GM12878 (cell line): ENCODE data around the gene REXO2. TPM values are rescaled to one million over a fixed set of nuclear protein-coding genes. Genes with fewer than 3 reads are reported as not detected.

Experiments
- ATAC-seq: fragments of 200-7000 bp; cut with Tn5 transposase; 3 replicates; pipeline ENCODE4 v1.9.1; 2020; ENCODE audit warnings: mild to moderate bottlenecking, moderate library complexity
- BruUV-seq: library from RNA; stranded (reverse); fragments of 400-500 nt; replicated peaks from 2 replicates; lab custom pipeline; 2021; lab: Mats Ljungman, UMichigan
- CTCF ChIA-PET: fragments of 300-600 bp; sonication (Branson Sonifier 250); formaldehyde crosslinking; extraction: SDS; loops from one replicate; lab custom pipeline; 2021; ENCODE audit warnings: inconsistent platforms; lab: Yijun Ruan, JAX
- POLR2A ChIA-PET: fragments of 350-600 bp; formaldehyde crosslinking; extraction: SDS; loops from one replicate; lab custom pipeline; 2021; ENCODE audit warnings: inconsistent platforms; lab: Charles Lee
- RAD21 ChIA-PET: fragments of 300-600 bp; sonication (Branson Sonifier 250); formaldehyde crosslinking; loops from one replicate; lab custom pipeline; 2023; ENCODE audit warnings: antibody characterized with exemption; ENCODE audit not compliant: unreplicated experiment; lab: Charles Lee
- SMC1A ChIA-PET: fragments of 300-600 bp; sonication (Branson Sonifier 250); formaldehyde crosslinking; loops from one replicate; lab custom pipeline; 2023; ENCODE audit not compliant: unreplicated experiment, uncharacterized antibody; lab: Charles Lee
- DNase-seq: peaks from one replicate; pipeline ENCODE4 v3.0.0-alpha.2; 2011; ENCODE audit warnings: low read depth, low spot score
- FAIRE-seq: peaks from 3 replicates; lab custom pipeline; 2011; peaks lifted over from hg19 to GRCh38; lab: Jason Lieb, UNC
- H2AFZ ChIP-seq: 2 replicates; pipeline ENCODE4 v1.6.0; 2011; ENCODE audit warnings: low read depth, low read length, control low read depth; ENCODE audit not compliant: control insufficient read depth
- H3K27ac ChIP-seq: 2 replicates; pipeline ENCODE4 v1.5.1; 2011; ENCODE audit warnings: control low read depth; ENCODE audit not compliant: control insufficient read depth, insufficient read depth
- H3K27me3 ChIP-seq, 2 experiments: replicated peaks in 1 of 2; 2 replicates each; pipeline versions ENCODE4 v1.6.0 to v1.6.1; 2011; ENCODE audit warnings: low read length in 1 of 2; ENCODE audit not compliant: control insufficient read depth in 2 of 2, insufficient read depth in 2 of 2
- H3K36me3 ChIP-seq, 2 experiments: 2 replicates each; pipeline ENCODE4 v1.5.1; 2011; ENCODE audit warnings: low read length in 1 of 2; ENCODE audit not compliant: control insufficient read depth in 2 of 2, insufficient read depth in 2 of 2
- H3K4me1 ChIP-seq: 2 replicates; pipeline ENCODE4 v1.6.1; 2011; ENCODE audit warnings: mild to moderate bottlenecking, low read length, moderate library complexity, mixed read lengths; ENCODE audit not compliant: control insufficient read depth, insufficient read depth
- H3K4me2 ChIP-seq: 2 replicates; pipeline ENCODE4 v1.6.0; 2011; ENCODE audit warnings: control low read depth; ENCODE audit not compliant: control insufficient read depth, insufficient read depth
- H3K4me3 ChIP-seq: fragments of 200-600 bp; sonication (generic); 2 replicates; pipeline ENCODE4 v1.5.1; 2016
- H3K79me2 ChIP-seq: 2 replicates; pipeline ENCODE4 v1.6.0; 2011; ENCODE audit warnings: low read length; ENCODE audit not compliant: control insufficient read depth, insufficient read depth
- H3K9ac ChIP-seq: 2 replicates; pipeline ENCODE4 v1.8.0; 2011; ENCODE audit warnings: low read length, control low read depth, mixed read lengths; ENCODE audit not compliant: control insufficient read depth, insufficient read depth
- H3K9me3 ChIP-seq: replicated peaks from 3 replicates; pipeline ENCODE4 v1.5.1; 2011; ENCODE audit warnings: mild to moderate bottlenecking, low read length; ENCODE audit not compliant: control insufficient read depth, insufficient read depth
- H4K20me1 ChIP-seq: 2 replicates; pipeline ENCODE4 v1.6.0; 2011; ENCODE audit not compliant: control insufficient read depth, insufficient read depth
- BACH1 ChIP-seq: fragments of 450-650 bp; IDR thresholded peaks from 2 replicates; pipeline ENCODE4 v1.6.1; 2017; ENCODE audit warnings: mild to moderate bottlenecking, borderline replicate concordance
- CBX3 ChIP-seq: fragments of 200-600 bp; sonication (generic); IDR thresholded peaks from 2 replicates; pipeline ENCODE4 v1.6.1; 2016; ENCODE audit warnings: low read depth, borderline replicate concordance
- CBX5 ChIP-seq: sonication (generic); IDR thresholded peaks from 2 replicates; pipeline ENCODE4 v1.6.1; 2016; ENCODE audit warnings: low read depth, moderate library complexity, mild to moderate bottlenecking, inconsistent platforms
- FOXM1 ChIP-seq: IDR thresholded peaks from 2 replicates; pipeline ENCODE4 v1.6.1; 2012; ENCODE audit warnings: low read depth, mild to moderate bottlenecking, inconsistent platforms, low read length, moderate library complexity
- HDAC2 ChIP-seq: fragments of 200-600 bp; sonication (generic); IDR thresholded peaks from 2 replicates; pipeline ENCODE4 v1.6.1; 2017
- LARP7 ChIP-seq: fragments of 450-650 bp; IDR thresholded peaks from 2 replicates; pipeline ENCODE4 v1.6.1; 2017; ENCODE audit warnings: mild to moderate bottlenecking
- MEF2A ChIP-seq: IDR thresholded peaks from 2 replicates; pipeline ENCODE4 v1.6.1; 2011; ENCODE audit warnings: low read depth, mild to moderate bottlenecking, low read length, moderate library complexity; ENCODE audit not compliant: insufficient read depth
- MTA2 ChIP-seq: fragments of 450-650 bp; IDR thresholded peaks from 2 replicates; pipeline ENCODE4 v1.6.1; 2016; ENCODE audit warnings: low read depth, mild to moderate bottlenecking, moderate library complexity
- MYC ChIP-seq: IDR thresholded peaks from 2 replicates; pipeline ENCODE4 v1.6.1; 2011; ENCODE audit warnings: mild to moderate bottlenecking, low read length, moderate library complexity, inconsistent platforms; ENCODE audit not compliant: insufficient read depth, insufficient replicate concordance, insufficient read length, severe bottlenecking
- PAX5 ChIP-seq: IDR thresholded peaks from 2 replicates; pipeline ENCODE4 v1.6.1; 2011; ENCODE audit warnings: low read depth, low read length, borderline replicate concordance
- PML ChIP-seq: IDR thresholded peaks from 2 replicates; pipeline ENCODE4 v1.6.1; 2012; ENCODE audit warnings: low read length, inconsistent platforms
- PRDM15 ChIP-seq: fragments of 450-650 bp; formaldehyde crosslinking; IDR thresholded peaks from 2 replicates; pipeline ENCODE4 v1.4.0; 2020; ENCODE audit warnings: mild to moderate bottlenecking, moderate library complexity
- RFX5 ChIP-seq: IDR thresholded peaks from 2 replicates; pipeline ENCODE4 v1.6.1; 2011; ENCODE audit warnings: low read depth, low read length, improper control_type of control experiment
- SPI1 ChIP-seq: IDR thresholded peaks from 2 replicates; pipeline ENCODE4 v1.6.1; 2011; ENCODE audit warnings: low read depth, mild to moderate bottlenecking, low read length, moderate library complexity, borderline replicate concordance; ENCODE audit not compliant: insufficient read depth
- ZNF274 ChIP-seq: IDR thresholded peaks from one replicate; pipeline ENCODE4 v1.8.0; 2011; ENCODE audit not compliant: insufficient read length, insufficient read depth
- WGBS: methylation state at CpG from one replicate; pipeline ENCODE4 v1.1.6; 2016; ENCODE audit warnings: low lambda C conversion rate; ENCODE audit not compliant: insufficient replicate concordance, insufficient coverage; ENCODE audit errors: missing lambda C conversion rate; 5-methylcytosine and 5-hydroxymethylcytosine counted together
- in situ Hi-C: fragments of 300-500 bp; cut with MboI; formaldehyde crosslinking; loops from 9 replicates; pipeline ENCODE4 v1.14.3; 2018; ENCODE audit warnings: mixed read lengths
- intact Hi-C: fragments of 100-400 bp; cut with micrococcal nuclease; formaldehyde crosslinking; loops from one replicate; pipeline ENCODE4 v1.14.2; 2022; ENCODE audit not compliant: unreplicated experiment
- polyA plus RNA-seq, 11 experiments: library from polyadenylated mRNA; depleted of rRNA in 4 of 11; unstranded in 6 of 11; stranded (reverse) in 5 of 11; fragments of >200 nt; fragmentation: Nextera tagmentation in 4 of 11; fragmentation: Illumina TruSeq in 1 of 11; extraction: Ambion mirVana in 4 of 11; extraction: Trizol in 1 of 11; gene quantifications; 1 replicate in 1 of 11; 2 replicates in 10 of 11; pipeline versions ENCODE4 v1.2.1 to v1.2.3, GENCODE V29; 2011 to 2016; ENCODE audit warnings: inconsistent platforms in 2 of 11, missing spikeins in 2 of 11, low read depth in 1 of 11
- total RNA-seq, 4 experiments: library from RNA; depleted of rRNA in 3 of 4; stranded (reverse); fragments of >200 nt in 3 of 4; fragmentation: Illumina TruSeq in 1 of 4; extraction: Trizol in 1 of 4; gene quantifications; 2 replicates each; pipeline versions ENCODE4 v1.2.1 to v1.2.3, GENCODE V29; 2013 to 2021

The REXO2 gene
- total and polyA plus RNA-seq, 10 of the 15 experiments (the other 5 are each of a cell fraction or from before 2014, with no cell fraction given): 3.3 to 12.5 (median 5.3) TPM

GRCh38 chr11:114452399-114452798 lies 13.1 kb downstream of the REXO2 start:
- TF ChIP-seq CBX3: no peak
- TF ChIP-seq RFX5: no peak
- no peak for TF ChIP-seq BACH1
- H3K9me3 ChIP-seq: no peaks in the 10 kb centered on the region
- H3K4me1 ChIP-seq: no peaks in the 10 kb centered on the region
- no peaks in the 10 kb centered on the region for H4K20me1 ChIP-seq
- no peak overlapping the region for H3K4me3 ChIP-seq
- ChIA-PET RAD21 (no interaction called here), SMC1A (interaction anchor here (1.4 kb wide), 1 partner anchor 9 kb away, joined by 3 read pairs; no protein-coding TSS in a partner anchor), CTCF (no interaction called here), POLR2A (no interaction called here)
- no peaks in the 10 kb centered on the region for H3K36me3 ChIP-seq
- no peak overlapping the region for H3K4me2 ChIP-seq
- no peak for ATAC-seq
- H2AFZ ChIP-seq: no peak overlapping the region
- intact Hi-C loops: no loop called here
- DNase-seq: no peak
- no peak for FAIRE-seq
- H3K27ac ChIP-seq: no peak overlapping the region
- no TSS peak for BruUV-seq
- in situ Hi-C loops: no loop called here
- H3K9ac ChIP-seq: no peak overlapping the region
- no peaks in the 10 kb centered on the region for H3K79me2 ChIP-seq
- H3K27me3 ChIP-seq: no peaks in the 10 kb centered on the region
- 76% methylated on average over 3 of the region's 3 CpGs for WGBS

GRCh38 chr11:114463999-114464398 lies 24.7 kb downstream of the REXO2 start:
- Histone ChIP-seq H3K9me3 (no peaks in the 10 kb centered on the region), H2AFZ (no peak overlapping the region), H3K36me3 (no peaks in the 10 kb centered on the region), H4K20me1 (no peaks in the 10 kb centered on the region), H3K4me2 (no peak overlapping the region), H3K27me3 (0 out of 4 replicates have a peak, but pooled peaks cover 0 to 3% of the 10 kb centered on the region in 2 experiments), H3K9ac (no peak overlapping the region), H3K27ac (no peak overlapping the region), H3K4me1 (no peaks in the 10 kb centered on the region), H3K4me3 (no peak overlapping the region), H3K79me2 (no peaks in the 10 kb centered on the region)
- intact Hi-C loops: no loop called here
- SMC1A ChIA-PET: no interaction called here
- in situ Hi-C loops: no loop called here
- DNase-seq: no peak
- 73% methylated on average over 2 of the region's 2 CpGs for WGBS
- POLR2A ChIA-PET: no interaction called here
- BruUV-seq: no TSS peak
- no peak for ATAC-seq
- no peak for FAIRE-seq
- CTCF ChIA-PET: no interaction called here
- RAD21 ChIA-PET: no interaction called here
- TF ChIP-seq HDAC2 (no peak), MTA2 (no peak), SPI1 (no peak), PAX5 (no peak), ZNF274 (no peak), LARP7 (no peak), PRDM15 (CRISPR knock-in tag) (no peak), MYC (no peak), MEF2A (no peak), PML (no peak), CBX5 (no peak), FOXM1 (no peak)
